AG20443 (cell line): ENCODE measurements around the gene PPFIA2.

Source experiments
- DNase-seq: peaks from one replicate; pipeline ENCODE4 v3.0.0; 2012; ENCODE audit warnings: low spot score, mixed read lengths

The PPFIA2 gene

DNA sequence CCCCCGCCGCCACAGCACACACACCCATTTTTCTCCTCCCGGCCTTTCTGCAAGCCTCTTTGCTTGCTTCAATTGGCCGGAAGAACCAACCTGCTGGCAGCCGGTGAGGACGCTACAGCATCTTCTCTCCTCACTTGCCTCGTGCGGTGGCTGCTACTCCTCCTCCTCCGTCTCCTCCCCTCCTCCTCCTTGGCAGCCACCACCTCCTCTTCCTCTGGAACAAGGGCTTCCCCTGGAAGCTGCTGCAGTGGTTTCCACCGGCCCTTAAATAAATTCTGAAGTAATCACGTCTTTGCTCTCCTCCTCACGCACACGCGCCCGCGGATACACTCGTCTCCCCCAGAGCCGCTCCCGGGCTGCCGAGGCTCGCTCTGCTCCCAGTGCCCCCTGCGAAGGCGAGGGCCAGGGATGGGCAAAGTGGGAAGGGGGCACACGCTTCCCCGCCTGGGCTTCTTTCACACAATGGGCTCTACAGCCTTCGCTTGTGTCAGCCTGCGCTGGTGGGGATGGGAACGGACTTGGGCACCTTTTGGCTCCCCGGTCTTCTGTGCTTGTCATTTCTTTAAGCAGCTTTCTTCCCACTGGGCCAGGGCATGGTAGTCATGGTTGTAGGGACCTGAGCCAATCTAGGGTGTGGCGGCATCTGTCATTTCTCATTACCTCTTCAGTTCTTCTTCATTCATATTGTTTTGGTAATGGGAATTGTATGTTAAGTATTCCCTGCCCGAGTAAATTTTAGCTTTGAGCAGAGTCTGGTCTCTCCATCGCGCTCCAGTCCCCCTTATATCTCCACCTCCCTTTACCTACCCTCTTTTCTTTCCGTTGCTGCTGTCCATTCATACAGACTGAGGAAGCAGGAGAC lies at the start of gene PPFIA2:
Gene PPFIA2 (minus strand): TSS at position 161 of the 862 bp plus-strand sequence.
- peak; percentile 27 for DNase-seq

DNA sequence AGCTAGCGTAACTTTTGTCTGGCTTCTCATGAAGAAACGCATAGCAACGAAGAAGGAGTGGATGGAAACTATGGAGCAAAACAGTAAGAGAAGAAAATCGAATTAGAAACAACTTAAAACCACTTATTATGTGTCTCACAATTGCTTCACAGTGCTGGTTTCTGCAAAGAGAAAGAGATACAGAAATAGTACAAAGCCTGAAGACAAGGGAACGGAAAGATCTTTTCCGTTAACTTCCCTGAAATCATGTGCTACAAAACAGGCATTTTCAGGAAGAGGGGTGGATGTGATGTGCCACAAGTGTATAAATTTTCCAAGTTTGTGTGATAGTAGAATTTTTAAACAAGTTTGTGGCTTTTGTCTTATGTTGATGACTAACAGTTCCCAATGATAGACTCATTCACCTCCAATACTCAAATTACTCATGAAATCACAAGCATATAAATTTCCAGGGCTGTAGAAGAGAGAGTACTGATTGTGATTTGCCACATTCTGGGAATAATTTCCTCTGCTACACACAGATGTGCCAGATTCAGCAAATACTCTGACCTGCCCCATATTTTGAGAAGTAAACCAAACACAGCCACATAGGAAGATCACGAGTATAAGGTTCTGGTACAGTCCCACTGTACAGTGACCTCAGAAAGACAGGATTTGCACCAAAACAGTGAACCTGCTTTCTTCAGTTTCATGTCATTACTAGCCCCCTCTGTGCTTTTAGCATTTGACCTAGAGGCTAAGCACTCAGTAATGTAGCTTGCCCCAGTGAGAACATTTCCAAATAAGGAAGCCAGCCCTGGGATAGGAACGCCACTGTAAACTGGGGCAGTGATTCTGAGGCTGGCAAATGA lies 41.4 kb upstream of the PPFIA2 start:
- DNase-seq, result no peak

DNA sequence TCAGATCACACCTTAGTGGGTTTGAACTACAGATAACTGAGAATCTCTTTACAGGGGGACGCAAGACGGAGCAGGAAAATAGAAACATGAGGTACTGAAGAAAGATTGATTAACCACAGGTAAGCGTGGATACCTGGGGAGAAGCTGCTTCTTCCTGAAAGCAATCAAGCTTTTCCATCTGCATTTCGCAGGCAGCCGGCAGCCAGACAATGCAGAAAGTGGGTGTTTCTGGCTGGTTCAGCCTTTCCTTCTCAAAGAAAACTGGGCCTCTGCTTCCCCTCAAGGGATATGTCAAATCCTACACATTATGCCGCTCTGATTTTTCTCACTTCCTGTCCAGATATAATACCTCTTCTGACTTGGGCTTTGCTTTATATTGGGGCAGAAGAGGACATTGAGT lies 39.1 kb upstream of the PPFIA2 start:
- DNase-seq, result no peak

DNA sequence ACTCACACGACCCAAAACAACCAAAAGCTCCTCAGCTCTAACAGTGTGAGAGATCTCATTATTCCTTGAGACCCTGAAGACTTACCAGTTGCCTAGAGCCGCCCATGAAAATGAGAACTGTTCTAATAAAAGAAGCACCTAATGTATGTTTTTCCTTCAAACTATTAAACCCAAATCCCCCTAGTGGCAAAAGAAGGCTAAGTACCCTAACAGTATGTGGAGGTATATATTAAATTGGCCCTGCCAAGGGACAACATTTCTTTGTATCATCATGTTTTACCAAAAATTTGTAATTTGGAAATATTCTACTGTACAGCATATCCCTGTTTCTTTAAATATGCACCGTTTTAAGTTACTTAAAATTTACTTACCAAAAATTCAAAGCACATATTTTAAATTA lies 38.0 kb upstream of the PPFIA2 start:
- DNase-seq, result no peak

DNA sequence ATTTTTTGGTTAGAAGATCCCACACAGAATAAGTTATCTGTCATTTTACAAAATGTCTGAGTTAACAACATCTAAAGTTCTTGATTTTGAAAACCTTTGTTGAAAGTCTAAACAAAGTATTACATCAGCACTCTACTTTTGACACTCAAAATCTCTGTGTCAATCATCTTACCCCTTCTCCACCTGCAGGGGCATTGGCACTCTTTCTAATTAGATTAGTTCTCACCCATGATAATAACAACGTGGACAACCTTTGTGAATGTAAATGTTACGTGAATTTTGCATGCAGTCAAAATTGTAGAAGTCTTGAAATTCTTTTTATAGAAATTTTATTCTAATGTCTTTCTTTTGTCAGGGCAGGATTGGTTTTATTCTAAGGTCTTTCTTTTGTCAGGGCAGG lies 33.5 kb upstream of the PPFIA2 start:
- DNase-seq, result no peak

DNA sequence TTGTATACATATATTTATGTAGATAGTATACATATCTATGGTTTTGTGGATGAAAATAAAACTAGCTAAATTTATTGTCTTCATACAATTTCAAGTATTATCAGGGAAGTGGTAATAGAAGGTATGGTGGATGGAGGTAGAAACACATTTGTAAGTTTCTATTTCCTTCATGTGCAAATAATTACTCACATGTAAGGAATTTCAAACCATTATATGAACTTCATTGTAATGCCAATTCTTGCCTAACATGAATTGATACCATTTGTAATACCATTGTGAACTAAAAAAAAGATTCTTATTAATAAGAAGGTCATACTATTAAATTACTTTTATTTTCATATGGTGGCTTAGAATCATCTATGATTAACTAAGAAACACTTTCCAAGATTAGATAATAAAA lies 20.1 kb upstream of the PPFIA2 start:
- no peak for DNase-seq

DNA sequence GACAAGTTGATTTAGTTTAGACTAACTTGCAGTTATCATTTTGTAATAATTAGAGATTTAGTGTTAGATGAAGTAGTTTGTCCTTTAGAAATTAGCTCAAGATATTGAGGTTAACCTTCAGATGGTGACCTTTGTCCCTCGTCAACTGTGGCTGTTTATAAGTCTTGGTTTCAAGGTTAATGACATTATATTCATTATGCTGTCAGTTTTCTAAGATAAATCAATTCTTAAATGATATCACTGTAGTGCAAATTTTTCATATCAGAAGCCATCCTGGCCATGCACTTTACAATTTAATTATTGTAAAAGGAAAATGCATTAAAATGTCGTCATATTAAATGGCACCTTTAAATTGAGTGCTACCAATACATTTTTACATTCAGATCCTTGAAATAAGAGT lies 19.6 kb upstream of the PPFIA2 start:
- DNase-seq, result no peak

DNA sequence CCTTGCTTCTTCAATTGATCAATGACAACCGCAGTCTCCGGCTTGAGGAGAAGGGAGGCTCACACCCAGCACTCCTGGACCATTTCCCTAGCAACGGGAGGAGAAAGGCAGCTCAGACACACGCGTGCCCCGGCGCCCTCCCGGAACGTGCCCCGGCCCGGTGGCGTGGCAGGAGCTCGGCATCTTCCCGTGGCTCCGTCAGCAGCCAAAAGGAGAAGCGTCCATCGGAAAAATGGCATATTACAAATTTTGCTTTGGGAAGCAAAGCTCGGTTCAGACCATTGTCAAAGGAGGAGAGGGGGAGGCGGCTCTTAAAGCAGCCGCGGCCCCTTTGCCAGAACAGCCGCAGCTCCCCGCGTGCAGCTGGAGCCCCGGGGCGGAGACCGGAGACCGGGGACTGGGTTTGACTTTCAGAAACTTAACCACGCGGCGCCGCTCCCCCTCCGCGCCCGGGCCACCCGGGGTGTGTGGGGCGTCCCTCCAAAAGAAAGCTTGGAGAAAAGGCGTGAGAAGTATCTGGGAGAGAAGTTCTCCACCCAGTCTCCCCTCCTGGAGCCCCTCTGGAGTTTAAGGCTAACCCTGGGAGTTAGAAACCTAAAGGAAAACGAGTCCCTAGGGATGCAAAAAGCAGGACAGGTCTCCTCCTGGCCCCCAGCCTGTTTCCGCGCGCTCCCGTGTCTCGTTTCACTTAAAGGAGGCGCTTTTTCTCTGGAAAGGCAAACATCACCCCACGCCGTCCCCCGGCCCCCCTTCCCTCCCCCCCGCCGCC lies 545 bp downstream of the PPFIA2 start:
- DNase-seq, result peak; percentile 47

DNA sequence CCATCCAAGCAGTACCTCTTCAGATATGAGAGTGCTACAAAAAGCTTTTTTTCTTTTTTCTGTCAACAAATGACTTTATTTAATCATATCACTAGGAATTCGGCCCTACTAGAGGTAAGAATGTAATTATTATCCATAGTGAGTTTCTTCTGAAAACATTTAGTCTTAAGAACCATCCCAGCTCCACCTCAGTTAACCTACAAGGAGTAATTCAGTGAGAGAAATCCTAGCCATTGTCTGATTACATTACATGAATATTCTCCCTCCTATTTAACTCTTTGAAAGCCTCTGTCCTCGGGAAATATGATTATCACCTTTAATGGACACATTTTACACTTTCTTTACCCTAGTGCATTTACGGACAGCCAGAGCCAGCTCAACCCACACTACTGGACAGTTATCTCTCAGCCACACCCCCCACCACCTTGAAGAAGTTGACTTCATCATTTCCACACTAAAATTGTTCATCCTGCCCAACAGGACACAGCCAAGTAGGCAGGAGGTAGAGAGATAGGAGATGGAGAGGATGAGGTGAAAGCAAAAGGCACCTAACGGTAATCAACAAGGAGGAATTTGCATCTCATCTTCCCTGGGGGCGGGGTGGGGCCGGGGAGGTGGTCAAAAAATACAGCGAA lies 1.3 kb downstream of the PPFIA2 start:
- no peak for DNase-seq

DNA sequence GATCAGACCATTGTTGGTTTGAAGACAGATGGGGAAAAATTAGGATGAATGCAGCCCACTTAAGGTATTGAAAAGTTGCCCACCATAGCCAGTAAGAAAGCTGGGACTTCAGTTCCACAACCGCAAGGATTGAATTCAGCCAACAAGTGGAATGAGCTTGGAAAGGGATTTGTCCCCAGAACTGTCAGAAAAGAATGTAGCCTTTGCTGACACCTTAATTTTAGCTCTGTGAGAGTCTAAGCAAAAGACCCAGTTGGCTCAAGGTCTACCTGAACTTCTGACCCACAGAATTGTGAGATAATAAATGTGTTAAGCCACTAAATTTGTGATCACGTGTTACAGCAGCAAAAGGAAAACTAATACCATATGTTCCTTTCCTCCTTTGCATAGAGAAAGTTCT lies 29.4 kb downstream of the PPFIA2 start:
- DNase-seq, result no peak

DNA sequence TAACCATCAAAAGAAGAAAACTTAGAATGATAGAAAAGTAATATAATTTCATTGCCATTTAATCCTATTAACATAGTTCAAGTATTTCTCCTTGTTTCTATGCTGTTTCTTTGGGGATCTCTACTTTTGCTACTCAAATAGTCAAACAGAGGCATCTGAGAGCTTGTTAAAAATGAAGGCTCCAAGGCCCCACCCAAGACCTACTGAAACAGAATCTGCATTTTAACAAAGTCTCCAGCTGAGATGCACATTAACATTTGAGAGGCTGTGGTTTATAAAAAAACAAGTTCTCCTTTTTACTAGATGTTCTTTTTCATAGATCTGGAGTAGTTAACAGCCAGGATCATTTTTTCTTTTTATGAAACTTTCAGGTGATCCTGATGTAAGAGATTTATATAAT lies 31.8 kb downstream of the PPFIA2 start:
- DNase-seq, result no peak

DNA sequence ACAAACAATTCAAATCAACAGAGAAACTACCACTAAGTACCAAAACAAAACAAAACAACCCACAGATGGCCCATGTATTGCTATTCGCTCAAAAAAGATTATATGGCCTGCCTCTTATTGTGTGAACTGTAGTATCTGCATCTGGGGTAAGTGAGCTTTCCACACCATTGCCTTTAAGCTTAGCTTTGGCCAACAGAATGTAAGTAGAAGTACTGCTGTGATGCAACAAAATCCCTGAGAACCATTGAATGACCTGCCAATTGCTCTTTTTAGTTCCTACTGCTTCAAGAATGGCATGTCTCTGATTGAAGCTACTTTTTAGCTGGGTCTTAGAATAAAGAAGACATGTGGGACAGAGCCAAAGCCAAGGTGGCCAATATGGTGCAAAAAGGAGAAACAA lies 32.5 kb downstream of the PPFIA2 start:
- no peak for DNase-seq

DNA sequence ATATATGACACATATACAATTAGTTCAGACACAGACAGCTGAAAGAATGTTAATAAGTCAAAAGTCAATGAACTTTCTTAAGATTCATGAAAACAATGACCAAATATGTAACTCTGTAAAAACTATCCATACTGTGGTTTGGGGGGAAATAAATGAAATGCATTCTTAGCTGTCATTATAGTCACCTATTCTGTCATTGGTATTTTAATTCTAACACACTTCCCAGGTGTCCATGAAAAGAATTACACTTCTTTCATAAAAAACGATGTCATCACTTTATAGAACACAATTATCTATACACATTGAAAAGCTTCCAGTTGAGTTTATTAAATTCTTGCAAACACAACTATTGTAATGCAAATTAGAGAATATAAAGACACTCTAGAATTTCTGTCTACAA lies 35.8 kb downstream of the PPFIA2 start:
- DNase-seq, result no peak

DNA sequence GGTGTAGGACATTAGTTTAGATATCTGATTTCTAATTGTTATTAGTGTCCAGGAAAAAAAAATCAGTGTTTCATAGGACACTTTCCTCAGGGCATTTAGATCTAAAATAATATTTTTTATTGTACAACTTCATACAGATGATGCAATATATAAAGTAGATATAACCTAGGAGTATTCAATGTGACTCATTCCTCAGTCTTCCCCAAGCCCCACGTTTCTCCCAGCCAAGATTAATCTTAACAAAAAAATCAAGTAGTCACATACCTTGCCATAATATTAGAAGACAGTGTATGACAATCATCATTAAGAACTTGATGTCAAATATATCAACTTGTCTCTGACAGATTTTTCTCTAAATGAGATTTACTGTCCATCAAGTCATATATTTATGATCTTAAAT lies 37.1 kb downstream of the PPFIA2 start:
- no peak for DNase-seq

DNA sequence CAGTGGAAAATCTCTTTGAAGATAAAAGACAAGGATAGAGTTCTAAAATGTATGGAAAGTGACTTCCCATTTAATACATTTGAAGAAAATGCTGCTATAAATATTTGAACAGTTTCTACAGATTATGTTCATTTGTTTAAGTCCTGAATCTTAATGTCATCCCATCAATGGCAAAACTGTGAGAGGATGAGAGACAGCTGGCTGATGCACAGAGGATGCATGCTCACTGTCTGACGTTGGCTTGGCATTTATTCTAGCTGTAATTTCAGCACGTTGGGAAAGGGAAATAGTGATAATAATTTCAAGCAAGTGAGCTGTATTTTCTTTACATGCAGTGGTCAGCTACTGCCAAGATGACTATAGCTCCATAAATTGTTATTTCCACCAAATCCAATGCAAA lies 40.5 kb downstream of the PPFIA2 start:
- DNase-seq, result no peak

DNA sequence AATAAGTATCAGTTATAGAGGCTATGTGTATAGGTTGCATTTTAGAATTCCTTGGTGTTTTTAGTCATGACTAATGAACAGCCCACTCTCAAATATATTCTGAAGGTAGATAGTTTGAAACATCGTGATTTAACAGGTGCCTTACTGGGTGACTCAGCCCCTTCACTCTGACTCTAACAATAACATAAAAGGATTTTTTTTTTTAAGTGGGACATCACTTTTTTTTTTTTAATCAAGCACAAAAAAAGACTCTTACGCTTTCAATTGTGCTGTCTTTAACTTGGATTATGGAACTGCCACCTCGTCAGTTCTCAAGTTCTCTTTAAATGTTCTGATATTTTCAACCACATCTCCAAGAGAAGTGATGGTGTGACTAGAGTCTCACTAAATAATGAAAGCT lies 46.6 kb downstream of the PPFIA2 start:
- no peak for DNase-seq

DNA sequence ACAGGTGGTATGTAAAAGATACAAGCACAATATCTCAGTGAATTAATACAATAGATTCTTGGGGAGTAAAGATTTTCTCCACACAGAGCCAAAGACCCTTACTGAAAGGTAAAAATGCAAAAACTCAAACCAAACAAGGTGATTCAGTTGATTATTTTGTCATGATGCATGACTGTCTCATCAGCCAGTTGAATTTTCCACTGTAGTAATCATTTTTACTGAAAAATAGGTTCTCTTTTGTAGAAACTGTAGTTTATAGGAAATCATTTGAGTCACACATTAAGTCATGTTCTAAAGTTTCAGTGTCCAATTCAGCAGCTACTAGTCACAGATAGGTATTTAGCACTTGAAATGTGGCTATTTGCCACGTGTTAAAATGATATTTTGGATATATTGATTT lies 53.6 kb downstream of the PPFIA2 start:
- DNase-seq, result no peak

DNA sequence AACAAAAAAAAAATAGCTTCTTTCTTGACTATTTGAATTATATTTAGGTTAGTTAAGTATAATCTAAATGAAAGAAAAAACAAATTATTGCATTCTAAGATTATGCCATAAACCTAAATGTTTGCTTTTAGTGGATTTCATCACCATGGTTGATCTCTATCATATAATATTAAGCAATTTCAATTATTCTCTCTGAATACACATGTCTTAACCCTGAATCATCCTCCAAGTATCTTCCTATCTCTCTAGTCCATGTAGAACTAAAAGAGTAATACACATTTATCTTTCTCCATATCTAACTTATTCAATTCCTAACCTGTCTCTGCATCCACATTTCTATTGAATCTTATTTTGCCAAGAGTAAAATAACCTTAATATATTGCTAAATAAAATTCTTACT lies 59.6 kb downstream of the PPFIA2 start:
- no peak for DNase-seq

DNA sequence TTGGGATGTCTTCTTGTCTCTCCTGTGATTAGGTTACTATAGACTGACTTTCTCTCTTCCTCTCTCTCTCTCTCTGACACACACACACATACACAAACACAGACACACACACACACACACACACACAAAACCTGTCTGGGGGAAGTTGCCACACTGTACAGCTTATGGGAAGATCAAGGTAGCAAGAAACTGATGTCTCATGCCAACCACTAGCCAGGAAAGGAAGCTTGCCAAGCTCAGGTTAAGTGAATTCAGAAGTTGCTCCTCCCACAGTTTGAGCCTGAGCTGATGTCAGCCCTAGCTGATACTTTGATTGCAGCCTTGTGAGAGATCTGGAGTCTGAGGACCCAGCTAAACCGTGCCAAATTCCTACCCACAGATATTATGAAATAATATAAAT lies 67.1 kb downstream of the PPFIA2 start:
- DNase-seq, result no peak

DNA sequence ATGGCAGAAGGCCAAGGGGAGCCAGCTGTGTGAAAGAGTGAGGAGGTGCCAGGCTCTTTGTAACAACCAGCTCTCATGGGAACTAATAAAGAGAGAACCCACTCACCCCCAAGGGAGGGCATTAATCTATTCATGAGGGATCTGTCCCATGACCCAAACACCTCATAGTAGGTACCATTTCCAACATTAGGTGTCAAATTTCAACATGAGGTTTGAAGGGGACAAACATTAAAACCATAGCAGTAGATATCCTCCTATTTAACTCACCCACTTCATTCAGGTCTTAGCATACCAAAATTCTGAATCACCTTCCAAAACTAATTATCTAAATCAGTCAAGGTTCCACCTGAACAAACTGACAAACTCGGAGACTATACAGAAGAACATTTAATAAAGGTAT lies 75.3 kb downstream of the PPFIA2 start:
- no peak for DNase-seq

DNA sequence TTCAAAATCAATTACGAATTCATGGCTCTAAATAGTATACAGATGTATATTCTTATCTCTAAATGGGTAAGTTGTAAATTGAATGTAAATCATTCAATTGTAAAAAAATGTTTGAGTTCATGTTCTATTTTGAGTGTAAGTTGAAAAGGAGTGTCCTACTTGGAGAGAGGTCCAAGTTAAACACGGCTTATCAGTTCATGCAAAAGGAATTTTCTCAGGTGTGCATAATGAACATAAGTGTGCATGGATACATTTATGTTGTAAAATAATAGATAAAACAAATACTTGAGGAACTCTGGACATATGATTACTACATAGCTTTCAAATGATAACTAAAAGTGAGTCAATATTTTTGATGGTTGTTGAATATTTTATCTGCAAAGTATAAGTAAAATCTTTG lies 79.5 kb downstream of the PPFIA2 start:
- no peak for DNase-seq

DNA sequence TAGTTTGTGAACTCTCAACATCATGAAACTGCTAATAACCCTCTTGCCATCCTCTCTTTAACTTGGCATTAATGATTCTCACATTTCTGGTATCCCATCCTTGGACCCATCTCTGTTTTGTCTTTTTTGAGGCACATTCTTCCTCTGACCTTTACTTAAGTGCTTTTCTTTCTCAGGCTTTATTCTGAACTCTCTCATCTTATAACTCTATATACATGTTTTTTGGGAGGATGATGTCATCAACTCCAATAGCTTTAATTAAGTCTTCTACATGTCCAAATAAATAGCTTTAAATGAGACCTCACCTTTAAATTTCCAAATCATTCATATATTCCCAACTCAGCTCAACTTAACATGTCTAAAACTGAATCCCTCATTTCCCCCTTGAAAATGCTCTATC lies 88.4 kb downstream of the PPFIA2 start:
- no peak for DNase-seq
